Forelimb muscle (tissue), 1 donor: ENCODE results near the gene GINS1. TPM values are rescaled to one million over a fixed set of nuclear protein-coding genes. Genes with fewer than 3 reads are reported as not detected.
"Not testable (repeated sequence)": the region's sequence is repeated elsewhere in the genome, so short reads cannot be mapped to it uniquely, and the experiment has no call there.

Source experiments
- DNase-seq: peaks from one replicate; pipeline ENCODE4 v3.0.0-alpha.2; 2013; ENCODE audit warnings: low read depth
- polyA plus RNA-seq: library from polyadenylated mRNA; unstranded; fragments of 120-200 nt; gene quantifications from one replicate; pipeline ENCODE4 v1.2.1, GENCODE V29; 2013; ENCODE audit not compliant: insufficient read length

Gene GINS1
- polyA plus RNA-seq, 1 donor = 5.4 TPM

GRCh38 chr20:25453035-25453810 lies 45.8 kb downstream of the GINS1 start:
- no peak for DNase-seq

- no peak for DNase-seq
Measured at GRCh38 chr20:25454153-25454900, 46.9 kb downstream of the GINS1 start.

GRCh38 chr20:25457886-25458680 lies 50.6 kb downstream of the GINS1 start:
- DNase-seq = no peak

- DNase-seq = no peak
Measured at GRCh38 chr20:25459111-25459830, 51.8 kb downstream of the GINS1 start.

- DNase-seq = no peak
Measured at GRCh38 chr20:25459916-25460535, 52.6 kb downstream of the GINS1 start.

DNA sequence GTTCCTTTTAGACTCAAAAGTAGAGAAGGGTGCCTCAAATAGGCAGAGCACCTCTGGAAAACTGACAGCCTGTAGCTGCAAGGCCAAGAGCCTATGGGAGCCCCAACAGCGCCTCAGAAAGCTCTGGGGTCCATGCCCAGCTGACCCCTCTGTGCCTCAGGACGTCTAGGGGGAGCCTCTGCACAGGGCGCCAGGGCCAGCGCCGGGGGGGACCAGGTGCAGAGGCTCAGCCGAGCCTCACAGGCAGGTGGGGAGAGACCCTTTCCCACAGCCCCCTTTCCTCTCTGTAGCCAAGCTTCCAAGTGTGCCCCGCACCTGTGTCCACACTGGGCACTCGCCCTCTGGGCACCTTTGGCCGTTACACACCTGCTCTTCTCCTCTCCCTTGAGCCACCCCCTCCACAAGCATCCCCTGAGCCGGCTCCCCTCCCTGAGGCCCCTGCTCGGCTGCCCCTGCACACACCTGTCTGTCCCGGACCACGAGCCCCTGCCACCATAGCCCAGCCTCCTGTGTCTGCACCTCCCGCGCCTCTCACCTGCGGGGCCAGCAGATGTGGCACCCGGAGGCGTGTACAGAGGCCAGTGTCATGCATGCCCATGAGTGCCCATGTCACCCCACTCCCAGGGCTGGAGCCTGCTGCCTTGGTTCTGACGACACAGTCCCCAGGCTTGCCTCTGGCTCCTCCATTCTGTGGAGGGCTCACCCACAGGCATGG lies 53.2 kb downstream of the GINS1 start:
- DNase-seq = no peak

DNA sequence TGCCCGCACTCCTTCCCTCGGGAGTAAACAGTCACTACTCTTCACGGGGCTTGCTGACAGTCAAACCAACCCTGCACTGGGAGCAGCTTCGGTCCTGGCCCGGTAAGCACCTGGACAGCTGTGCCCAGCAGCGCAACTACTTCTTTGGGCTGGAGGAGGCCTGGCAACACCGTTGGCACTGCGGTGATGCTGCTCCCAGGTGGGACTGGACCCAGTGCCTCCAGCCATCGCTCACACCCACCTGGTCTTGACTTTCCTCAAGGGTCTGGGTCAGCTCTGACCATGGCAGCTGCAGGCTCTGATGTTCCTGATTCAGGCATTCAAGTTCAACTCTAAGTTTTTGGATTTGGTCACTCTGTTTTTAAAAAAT lies 53.8 kb downstream of the GINS1 start:
- no peak for DNase-seq

DNA sequence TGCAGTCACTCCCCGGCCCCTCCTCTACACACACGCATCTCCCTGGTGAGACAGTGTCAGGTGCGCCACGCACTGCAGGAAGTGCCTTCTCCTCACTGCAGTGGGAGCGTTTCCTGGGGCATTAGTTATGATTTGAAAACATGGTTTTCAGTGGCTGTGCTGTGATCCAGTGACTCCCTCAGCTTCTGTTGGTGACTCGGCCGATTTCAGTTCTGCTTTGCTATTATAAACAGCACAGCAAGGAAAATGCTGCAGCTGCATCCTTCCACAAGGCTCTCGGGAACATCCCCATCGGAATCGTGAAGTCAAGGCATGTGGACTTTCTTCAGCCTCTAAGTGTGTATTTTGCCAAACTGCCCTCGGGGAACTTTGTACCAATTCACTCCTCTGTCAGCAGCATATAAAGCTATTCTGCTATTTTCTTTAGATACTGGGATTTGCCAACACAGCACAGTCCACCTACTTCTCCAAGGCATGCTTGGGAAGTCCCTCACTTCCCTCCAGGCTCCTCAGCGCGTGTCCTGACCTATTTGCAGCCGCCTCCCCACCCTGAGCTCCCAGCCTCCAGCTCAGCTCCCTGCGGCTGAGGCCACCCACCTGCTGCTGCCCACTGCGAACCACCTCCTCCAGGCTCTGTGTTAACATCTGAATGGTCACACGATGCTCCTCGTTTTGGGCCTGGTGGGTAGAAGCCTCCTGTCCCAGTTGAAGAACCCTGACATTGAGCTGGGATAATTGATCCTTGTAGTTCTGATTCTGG lies 54.5 kb downstream of the GINS1 start:
- peak; percentile 26 for DNase-seq

DNA sequence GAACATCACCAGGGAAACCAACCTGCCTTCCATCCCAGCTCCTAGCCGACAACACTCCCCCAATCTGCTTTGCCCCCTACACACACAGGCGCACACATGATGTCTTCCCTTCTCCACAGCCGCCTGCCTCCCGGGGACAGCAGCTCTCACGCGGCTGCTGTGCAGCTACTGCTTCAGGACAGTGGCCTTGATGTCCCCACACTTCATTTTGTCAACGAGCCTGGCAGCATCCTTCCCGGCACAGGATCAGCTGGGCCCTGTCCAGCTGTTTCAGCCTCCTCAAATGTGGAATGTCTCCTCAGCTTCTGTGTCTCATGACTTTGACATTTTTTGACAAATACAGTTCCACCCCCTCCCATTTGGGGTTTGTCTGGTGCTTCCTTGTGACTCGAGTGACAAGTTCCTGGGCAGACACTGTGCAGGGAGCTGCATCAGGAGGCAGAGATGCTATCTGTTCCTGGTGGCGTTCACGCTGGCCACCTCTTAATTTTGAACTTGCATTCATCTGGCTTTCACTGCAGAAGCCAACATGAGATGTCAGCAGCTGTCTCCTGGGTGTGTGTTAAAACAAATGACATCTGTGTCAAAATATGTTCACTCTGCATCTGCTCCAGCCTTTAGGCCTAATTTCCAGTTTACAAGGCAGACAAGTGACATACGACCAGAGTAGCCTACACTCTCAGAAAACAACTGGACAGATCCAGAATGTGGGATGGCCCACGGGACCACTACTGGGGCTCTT lies 57.2 kb downstream of the GINS1 start:
- DNase-seq = no peak

DNA sequence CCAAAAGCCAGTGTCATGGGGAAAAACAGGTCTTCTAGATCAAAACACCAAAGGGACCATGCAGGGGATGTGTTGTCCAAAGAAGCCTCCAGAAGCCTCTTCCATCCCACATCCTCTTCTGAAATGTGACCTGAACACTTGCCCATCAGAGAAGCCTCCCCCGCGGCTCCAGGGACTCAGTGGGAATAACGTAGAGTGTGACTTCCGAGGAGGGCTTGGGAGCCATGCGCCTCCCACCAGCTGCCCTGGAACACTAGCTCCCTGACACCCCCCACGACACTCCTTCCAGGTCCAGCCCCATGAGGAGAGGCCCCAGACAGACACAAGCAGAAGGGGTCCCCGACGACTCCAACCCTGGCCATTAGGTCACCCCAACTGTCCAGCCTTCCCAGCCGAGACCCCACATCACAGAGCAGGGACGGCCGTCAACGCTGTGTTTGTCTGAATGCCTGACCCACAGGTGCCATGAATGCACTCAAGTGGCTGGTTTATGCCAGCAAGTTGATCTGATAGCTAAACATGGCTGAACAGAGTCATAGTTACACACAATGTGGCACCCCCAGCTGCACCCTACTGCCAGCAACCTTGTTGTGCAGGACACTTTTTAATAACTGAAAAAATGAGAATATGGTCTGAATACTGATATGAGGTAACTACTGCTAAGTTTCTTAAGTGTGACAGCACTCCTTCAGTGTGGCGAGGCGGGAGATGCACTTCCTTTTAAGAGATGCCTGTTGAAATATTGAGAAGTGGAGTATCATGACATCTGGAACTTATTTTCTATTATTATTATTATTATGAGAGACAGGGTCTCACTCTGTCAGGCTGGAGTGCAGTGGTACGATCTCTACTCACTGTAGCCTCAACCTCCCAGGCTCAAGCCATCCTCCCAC lies 58.0 kb downstream of the GINS1 start:
- no peak for DNase-seq

- no peak for DNase-seq
Measured at GRCh38 chr20:25466846-25467245, 59.4 kb downstream of the GINS1 start.

DNA sequence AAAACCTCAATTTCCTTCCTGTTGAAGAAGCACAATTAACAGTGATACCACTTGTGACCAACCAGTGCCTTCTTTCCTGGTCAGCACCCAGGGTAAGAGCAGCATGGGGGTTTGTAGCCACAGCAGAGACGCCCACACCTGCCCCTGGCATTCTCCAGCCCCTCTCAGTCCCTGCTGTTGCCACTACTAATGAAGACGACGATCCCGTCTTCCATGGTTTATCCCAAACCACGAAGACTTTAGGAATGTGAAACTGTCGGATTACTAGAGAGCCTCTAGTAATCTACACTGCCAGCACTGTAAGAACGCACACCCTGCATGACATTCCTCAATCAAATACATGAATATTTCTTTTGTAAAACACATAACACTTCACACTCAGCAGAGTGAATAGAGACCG lies 60.0 kb downstream of the GINS1 start:
- DNase-seq = no peak

DNA sequence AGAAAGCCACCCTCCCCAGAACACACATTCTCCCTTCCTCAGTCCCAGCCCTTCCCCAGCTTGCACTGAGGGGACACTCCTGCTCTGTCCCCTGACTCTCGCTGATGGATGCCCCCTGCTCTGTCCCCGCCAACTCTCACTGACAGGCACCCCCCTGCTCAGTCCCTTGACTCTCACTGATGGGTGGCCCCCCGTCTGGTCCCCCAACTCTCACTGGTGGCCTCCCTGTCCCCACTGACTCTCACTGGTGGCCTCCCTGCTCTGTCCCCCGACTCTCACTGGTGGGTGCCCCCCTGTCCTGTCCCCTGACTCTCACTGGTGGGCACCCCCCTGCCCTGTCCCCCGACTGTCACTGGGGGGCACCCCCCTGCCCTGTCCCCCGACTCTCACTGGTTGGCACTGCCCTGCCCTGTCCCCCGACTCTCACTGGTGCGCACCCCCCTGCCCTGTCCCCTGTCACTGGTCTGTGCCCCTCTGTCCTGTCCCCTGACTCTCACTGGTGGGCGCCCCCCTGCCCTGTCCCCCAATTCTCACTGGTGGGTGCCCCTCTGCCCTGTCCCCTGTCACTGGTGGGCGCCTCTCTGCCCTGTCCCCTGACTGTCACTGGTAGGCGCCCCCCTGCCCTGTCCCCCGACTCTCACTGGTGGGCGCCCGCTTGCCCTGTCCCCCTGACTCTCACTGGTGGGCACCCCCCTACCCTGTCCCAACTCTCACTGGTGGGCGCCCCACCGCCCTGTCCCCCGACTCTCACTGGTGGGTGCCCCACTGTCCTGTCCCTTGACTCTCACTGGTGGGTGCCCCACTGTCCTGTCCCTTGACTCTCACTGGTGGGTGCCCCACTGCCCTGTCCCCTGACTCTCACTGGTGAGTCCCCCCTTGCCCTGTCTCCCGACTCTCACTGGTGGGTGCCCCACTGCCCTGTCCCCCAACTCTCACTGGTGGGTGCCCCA lies 60.9 kb downstream of the GINS1 start:
- DNase-seq = no peak

DNA sequence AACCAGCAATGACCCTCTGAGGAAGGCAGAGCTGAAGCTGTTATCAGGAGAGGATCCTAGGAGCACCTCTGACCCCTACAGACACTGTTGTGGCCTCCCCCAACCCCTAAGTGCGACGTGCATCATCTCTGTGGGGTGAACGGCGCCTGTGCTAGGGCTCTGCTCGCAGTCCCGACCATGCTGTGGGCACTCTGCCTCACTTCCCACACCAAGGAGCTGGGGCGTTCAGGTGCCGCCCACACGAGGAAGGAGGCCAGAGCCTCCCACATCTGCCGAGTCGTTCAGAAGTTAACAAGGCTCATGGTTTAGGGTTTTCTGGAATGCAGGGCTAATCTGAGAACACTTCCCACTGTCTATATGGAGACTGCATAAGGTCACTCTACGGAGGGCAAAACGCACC lies 62.1 kb downstream of the GINS1 start:
- DNase-seq = no peak

DNA sequence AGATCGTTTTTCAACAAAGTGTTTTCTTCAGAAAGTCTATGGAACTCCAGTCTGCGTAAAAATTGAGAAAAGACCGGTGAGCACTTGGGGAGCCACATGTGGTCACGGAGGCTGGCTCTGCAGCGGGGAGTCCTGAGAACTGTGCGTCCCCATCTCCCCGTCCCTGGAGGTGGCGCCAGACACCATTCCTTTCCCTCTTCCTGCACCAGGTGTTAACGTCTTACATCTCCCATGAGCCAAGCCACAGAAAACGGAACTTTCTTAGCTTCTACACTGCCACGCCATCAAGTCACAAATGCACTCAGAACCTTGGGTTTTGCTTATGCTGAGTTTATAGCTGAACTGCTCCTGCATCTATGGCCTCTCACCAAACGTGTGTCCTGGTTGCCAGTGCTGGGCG lies 62.6 kb downstream of the GINS1 start:
- no peak for DNase-seq

DNA sequence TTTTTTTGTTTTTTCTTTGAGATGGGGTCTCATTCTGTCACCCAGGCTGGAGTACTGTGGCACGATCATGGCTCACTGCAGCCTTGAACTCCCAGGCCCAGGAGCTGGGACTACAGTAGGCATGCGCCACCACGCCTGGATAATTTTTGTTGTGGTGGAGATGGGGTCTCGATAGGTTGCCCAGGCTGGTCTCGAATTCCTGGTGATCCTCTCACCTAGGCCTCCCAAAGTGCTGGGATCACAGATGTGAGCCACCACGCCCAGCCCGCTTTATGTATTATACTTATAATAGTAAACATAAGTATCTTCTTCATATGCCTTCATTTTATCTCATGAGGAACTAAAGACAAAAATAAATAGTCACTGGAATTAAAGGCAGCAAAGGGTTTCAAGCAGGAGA lies 63.5 kb downstream of the GINS1 start:
- DNase-seq = no peak

GRCh38 chr20:25473297-25473696 lies 65.8 kb downstream of the GINS1 start:
- DNase-seq = not testable (repeated sequence)
